HG02973 (cell line): ENCODE measurements around the gene RPL13A.
A peak's percentile ranks its signal among the peaks of the same experiment; 100 is the strongest.
"Not testable (repeated sequence)": the region's sequence is repeated elsewhere in the genome, so short reads cannot be mapped to it uniquely, and the experiment has no call there.

Experiments
- ATAC-seq: cut with Tn5 transposase; IDR thresholded peaks from one replicate; pipeline ENCODE4 v1.9.1; 2021; ENCODE audit warnings: moderate library complexity; ENCODE audit not compliant: unreplicated experiment

The RPL13A gene

DNA sequence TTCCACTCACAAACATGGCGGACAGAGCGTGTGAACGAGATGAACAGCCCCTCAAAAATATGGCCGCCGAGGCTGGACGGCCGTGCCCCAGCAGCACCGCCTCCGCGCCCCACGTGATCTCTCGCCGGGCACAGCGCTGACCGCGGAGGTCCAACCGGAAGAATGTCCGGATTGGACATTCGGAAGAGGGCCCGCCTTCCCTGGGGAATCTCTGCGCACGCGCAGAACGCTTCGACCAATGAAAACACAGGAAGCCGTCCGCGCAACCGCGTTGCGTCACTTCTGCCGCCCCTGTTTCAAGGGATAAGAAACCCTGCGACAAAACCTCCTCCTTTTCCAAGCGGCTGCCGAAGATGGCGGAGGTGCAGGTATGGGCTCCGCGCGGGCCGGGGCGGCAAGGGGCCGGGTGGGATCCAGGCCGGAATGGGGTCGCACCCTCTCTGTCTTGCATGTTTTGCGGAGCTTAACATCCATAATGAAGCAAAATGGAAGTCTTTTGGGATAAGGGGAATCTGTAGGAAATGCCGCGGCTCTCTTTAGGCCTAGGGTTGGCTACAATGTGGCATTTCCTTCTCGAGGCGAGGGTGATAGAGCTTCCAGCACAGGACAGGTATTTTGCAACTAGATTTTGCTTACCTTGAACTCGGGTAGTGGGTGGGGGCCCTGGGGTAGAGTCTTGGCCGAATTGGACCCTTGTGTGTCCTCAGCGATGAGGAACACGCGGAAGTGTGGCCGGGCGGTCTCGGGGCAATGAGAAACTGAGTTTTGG is at the start of gene RPL13A:
TSS of gene RPL13A (plus strand) at position 332 of the 769 bp plus-strand sequence. CDS start at position 354, 22 bp downstream.
- ATAC-seq = peak; percentile 79

DNA sequence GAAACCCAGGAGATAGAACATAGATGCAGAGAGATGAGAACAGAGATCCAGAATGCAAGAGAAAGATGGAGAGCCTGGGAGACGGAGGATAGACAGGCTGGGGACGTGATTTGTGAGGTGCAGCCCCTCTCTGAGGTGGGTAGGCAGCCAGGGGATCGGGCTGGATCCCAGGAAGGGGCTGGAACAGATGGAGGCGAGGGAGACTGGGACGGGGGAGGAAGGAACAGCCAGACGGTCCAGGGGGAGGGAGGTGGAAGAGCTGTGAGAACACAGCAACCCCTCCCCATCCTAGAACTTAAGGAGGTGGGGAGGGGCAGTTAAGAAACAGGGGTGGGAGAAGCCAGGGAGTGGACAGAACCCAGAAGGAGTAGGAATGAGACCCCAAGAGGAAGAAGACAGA is 49.1 kb upstream of the RPL13A start:
- ATAC-seq = no peak

DNA sequence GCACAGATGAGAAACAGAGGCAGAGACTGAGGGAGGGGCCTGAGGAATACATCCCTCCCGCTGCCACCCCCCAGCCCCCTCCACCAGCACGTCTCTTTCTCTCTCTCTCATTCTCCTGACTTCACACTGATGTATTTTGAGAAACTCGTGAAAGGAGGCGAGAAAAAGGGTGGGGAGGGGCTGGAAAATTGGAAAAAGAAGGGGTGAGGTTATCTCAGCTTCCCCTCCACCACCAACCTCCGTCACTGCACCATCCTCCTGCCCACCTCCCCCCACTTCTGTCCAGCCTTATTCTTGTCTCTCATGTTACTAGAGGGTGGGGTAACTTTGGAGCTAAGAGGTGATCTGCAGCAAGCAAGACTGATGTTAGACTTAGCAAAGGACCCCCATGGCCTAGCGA is 47.6 kb upstream of the RPL13A start:
- ATAC-seq = no peak

DNA sequence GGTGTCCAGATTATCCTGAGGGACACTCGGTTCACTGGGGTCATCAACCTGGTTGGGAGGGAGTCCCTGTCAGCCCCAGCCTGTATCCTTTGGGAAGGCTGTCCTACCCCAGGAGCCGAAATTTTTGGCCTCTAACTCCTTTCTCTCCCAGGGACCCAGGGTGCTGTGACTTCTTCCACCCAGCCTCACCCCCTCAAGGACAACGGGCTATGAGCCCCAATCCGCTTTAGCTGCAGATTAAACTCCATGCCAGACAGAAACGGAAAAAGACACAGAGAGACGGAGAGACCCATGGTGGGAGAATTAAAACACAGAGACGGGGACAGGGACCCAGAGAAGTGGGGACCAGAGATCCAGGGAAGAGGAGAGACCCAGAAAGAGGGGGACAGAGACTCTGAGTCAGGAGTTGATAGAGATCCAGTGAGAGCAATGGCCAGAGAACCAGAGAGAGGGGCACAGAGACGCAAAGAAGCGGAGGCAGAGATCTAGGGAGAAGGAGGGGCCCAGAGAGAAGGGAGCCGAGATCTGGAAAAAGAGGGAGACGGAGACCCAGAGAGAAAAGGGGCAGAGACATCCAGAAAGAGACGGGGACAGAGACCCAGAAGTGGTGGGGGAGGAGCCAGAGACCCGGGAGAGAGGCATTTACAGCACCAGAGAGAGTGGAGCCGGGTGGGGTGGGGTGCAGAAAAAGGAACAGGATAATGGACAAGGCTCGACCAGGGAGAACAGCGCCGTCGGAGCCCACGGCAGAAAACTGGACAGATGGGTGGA is 46.8 kb upstream of the RPL13A start:
- ATAC-seq = no peak

DNA sequence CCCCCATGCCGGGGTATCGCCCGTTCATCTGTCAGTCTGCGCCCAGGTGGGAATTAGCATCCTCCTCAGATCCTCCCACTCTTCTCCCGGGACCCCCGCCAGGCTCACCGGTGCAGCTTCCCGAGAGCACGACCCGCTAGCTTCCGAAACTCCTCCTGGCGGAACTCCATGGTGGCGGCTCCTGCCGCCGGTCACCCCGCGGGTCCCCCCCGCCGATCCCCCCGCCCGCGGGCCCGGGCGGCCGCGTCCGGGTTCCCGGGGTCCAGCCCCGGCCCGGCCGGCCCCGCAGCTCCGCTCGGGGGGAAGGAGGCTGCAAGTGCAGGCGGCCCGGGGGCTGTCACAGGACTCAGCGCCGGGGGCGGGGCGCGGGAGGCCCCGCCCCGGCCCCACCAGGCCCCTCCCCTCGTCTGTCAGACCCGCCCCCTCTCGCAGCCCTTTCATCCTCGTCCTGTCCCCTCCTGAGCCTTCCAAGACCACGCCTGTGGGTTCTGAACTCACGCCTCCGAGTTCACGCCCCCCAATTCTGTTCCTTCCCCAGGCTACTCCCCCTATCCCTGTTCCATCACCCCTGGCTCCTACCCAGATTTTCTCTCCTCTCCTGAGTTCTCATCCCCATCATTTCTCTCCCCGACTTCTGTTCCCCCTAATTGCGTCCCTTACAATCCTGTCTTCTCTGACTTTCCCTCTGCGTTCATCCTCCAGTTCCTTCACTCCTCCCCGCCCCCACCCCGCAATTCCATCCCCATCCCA is 46.0 kb upstream of the RPL13A start, which contains the start of gene SLC17A7:
TSS of gene SLC17A7 (minus strand) at position 318 of the 750 bp plus-strand sequence. CDS start at position 170, 148 bp downstream.
- no peak for ATAC-seq

DNA sequence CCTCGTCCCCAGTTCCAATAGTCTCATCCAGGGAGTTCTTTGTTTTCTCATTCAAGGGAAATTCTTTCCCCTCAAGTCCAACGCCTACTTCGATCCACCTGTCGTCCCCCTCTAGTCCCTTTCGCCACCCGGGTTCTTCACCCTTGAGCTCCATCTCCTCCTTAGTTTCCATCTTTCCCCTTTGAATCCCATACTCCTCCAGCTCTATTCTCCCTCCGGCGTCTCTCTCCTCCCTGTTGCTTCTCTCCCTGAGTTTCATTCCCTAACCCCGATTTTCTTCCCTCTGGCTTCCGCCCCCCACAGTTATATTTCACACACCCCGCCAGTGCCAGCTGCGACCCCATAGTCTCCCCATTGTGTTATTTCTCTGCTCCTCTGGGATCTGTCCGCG is 45.5 kb upstream of the RPL13A start:
- no peak for ATAC-seq

DNA sequence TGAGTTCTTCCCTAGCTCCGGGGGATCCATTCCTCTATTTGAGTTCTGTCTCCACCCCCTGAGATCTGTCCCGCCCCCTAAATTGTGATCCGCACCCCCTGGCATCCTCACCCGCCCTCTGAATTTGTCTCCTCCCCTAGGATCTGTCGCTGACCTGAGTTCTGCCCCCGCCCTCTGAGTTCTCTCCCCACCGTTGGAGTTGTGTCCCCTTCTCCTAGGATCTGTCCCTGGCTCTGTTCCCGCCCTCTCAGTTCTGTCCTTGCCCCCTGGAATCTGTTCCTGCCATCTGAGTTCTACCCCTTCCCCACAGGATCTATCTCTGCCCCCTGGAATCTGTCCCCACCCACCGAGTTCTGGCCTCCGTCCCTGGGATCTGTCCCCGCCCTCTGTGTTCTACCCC is 45.1 kb upstream of the RPL13A start:
- ATAC-seq = no peak

DNA sequence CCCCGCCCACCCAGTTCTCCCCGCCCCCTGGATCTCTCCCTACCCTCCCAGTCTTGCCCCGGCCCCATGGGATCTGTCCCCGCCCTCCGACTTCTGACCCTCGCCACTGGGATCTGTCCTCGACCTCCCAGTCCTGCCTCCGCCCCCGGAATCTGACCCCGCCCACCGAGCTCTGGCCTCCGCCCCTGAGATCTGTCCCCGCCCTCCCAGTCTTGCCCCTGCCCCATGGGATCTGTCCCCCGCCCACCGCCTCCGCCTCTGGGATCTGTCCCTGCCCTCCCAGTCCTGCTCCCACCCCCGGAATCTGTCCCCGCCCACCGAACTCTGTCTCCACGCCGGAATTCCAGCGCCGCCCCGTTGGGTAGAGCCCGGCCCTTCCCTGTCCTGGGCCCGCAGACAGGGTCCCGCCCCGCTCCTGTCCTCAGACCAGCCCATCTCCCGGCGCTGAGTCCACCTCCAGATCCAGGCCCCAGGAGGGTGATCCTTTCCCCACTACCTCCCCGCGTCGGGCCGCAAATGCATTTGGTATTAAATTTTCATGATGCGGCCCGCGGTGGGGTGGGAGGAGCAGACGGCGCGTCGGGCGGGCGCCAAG is 44.5 kb upstream of the RPL13A start:
- peak; percentile 3 for ATAC-seq

DNA sequence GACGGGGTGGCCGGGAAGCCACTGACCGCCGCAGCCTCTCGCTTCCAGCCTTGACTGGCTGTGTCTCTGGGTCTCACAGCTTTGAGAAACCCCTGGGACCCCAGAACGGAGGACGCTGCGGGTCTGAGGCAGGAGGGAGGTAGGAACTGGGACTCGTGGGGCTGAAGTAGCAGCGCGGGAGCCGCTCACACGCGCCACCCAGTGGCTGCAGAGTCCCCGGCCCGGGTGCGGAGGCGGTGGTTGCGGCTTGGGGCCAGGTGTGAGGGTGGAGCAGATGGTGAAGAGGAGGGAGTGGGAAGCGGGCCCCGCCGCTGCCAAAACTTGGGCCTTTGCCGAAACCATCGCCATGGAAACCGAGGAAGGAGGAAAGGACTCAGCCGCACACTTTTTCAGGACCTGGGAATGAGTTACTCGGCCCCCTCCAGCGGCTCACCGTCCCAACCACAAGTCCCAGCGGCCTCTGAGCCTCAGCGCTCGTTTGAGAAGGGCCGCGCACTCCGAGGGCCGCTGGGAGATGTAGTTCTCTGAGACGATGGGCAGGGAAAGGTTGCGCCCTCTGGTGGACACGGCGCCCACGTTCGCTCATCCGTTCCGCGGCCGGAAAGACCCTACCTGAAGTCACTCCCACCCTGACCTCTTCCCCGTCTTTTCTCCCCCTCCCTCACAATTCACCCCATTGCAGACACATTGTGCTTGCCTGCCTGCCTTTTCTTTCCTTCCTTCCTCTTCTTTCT is 43.9 kb upstream of the RPL13A start:
- peak; percentile 69 for ATAC-seq

DNA sequence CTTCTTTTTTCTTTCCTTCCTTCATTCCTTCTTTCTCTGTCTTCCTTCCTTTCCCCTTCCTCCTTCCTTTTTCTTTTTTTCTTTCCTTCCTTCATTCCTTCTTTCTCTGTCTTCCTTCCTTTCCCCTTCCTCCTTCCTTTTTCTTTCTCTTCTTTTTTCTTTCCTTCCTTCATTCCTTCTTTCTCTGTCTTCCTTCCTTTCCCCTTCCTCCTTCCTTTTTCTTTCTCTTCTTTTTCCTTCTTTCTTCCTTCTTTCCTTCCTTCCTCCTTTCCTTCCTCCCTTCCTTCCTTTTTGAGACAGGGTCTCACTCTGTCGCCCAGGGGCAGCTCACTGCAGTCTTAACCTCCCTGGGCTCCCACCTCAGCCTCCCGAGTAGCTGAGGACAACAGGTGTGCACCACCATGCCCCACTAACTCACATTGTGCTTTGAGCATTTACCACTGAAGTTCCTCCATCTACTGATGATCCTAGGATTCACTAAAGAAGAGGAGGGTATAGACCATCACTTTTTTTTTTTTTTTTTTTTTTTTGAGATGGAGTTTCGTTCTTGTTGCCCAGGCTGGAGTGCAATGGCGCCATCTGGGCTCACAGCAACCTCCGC is 43.2 kb upstream of the RPL13A start:
- ATAC-seq = not testable (repeated sequence)

DNA sequence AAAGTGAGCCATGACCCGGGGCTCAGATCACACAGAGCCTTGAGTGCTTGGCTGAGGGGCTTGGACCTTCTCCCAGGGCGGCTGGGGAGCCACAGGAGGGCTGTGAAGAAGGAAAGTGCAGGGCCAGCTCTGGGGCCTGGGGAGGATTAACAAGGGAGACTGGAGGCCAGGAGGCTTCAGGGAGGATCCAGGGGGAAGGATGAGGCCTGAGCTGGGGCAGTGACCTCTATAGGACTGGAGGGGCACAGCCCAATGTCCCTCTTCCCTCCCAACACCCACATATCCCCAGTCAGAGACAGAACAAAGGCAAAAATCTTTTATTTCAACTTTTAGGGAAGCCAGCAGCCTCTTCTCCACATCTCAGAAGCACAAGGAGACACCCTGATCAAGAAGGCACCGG is 41.4 kb upstream of the RPL13A start:
- no peak for ATAC-seq

DNA sequence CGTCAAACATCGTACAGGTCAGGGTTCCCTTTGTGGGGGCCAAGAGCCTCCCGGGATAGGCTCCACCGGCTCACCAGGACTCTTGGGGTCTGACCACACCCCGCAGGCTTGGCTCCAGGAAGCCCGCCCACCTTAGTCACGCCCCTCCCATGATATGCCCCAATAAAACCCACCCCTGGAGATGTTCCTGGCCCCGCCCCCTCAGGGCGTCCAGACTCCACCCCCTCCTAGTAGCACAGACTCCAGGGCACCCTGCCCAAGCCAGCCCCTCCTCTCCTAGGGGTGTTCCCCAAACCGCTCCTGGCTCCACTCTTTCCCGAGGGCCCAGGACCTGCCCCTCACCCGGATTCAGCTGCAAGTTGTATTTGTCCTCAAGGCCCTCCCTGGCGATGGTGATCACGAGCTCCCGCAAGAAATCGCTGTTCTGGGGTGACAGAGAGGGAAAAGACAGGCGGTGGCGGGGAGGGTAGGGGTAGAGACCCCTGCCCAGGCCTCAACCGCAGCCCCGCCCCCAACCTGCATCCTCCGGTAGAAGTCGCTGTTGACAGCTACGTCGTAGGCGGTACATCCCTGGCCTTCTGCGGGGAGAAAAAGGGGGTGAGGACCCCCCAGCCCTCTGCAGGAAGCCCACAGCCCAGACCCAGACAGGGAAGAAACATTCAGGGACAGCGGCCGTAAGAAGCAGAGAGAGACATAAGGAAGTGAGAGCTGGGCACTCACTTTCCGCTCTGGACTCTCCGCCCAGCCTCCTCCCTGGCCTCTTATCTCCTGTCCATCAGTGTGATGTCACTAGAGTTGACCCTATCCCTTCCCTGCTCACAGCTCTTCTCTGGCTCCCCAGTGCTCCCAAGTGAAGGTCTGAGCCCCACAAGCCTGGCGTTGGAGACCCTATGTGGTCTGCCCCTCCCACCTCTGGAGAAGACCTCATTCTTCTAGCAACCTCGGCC is 39.6 kb upstream of the RPL13A start:
- ATAC-seq = no peak

DNA sequence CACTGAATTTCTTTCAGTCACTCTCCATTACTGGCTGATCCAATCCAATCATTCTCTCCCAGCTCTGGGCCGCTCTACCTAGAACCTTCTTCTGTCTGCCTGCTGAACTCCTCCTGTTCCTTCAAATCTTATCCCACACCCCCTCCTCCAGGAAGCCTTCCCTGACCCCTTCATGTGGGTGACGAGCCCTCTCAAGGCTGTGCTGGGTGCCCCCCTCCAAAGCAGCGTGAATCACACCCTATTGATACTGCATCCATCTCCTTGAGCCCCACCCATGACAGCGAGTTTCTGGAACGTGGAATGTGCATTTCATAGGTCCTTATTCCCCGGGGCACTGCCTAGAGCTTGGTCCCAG is 39.0 kb upstream of the RPL13A start:
- ATAC-seq = no peak

DNA sequence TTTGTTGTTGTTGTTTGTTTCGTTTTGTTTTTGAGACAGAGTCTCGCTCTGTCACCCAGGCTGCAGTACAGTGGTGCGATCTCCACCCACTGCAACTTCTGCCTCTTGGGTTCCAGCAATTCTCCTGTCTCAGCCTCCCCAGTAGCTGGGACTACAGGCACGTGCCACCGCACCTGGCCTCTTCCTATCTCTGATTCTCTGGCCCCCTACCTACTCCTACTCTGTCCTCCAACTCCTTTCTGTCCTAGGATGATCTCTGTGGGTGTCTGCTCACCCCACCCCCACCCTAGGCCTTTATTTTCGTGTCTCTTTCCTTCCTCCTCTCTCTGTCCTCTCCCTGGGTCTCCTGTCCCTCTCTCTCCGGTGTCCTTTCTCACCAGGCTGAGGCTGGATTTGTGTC is 37.0 kb upstream of the RPL13A start:
- ATAC-seq = no peak

DNA sequence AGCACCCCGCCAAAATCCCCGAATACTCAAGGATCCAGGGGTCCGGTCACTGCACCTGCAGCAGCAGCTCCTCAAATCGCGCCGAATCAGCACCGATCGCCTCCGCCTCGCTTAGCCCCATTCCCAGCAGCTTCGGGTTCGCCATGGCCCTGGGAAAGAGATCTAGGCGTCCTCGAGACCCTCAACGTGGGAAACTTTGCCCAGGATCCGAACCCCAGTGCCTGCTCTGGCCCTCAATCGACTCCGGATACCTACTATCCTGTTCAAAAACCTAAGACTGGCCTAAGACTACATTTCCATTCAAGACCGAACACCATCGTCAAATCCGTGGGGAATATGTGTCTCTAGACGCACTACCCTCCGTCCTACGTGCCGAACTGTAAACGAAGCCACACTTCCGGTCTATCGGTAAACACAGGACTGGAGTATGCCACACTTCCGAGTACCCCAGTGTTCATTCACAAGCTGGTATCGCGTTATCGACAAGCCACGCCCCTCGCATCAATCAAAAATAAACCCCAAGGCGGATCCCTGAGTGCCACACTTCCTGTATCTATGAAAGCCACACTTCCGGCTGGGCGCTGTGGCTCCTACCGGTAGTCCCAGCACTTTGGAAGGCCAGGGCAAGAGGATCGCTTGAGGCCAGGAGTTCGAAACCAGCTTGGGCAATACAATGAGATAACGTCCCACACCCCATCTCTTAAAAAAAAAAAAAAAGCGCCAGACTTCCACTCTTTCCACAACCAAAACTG is 35.8 kb upstream of the RPL13A start, which contains the start of gene PIH1D1:
TSS of gene PIH1D1 (minus strand) at position 385 of the 752 bp plus-strand sequence. CDS start at position 145, 240 bp downstream.
- peak; percentile 45 for ATAC-seq

DNA sequence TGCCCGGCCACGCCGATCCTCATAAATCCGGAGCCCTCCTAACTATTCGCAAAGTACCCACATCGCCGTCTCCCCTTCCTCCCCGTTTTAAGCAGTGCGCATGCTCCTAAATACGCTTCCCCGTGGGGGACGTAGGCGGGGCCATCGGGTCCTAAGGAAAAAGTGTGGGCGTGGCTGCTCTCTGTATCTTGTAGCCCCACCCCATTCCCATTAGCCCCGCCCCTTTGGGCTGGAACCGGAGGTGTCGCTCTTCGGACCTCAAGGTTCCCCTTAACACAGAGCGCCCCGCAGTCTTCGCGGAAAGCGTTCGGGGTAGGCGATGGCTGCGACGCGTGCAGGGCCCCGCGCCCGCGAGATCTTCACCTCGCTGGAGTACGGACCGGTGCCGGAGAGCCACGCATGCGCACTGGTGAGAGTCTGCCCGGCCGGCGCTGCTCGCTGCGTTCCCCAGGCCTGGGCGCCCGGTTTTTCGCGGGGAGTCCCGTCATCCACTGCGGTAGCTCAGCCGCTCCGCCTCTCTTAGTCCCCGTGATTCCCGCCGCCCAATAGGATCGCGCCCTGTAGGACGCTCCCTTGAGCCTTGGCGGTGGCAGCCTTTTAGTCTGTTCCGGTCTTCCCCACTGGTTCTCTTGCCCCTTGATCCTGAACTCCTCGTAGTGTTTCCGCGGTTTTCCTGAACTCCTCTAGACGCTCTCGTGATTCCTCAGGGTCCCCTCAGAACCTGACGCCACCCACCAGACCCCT is 34.2 kb upstream of the RPL13A start, which contains the start of gene ALDH16A1:
TSS of gene ALDH16A1 (plus strand) at position 213 of the 744 bp plus-strand sequence. CDS start at position 320, 107 bp downstream.
- ATAC-seq = peak; percentile 83

DNA sequence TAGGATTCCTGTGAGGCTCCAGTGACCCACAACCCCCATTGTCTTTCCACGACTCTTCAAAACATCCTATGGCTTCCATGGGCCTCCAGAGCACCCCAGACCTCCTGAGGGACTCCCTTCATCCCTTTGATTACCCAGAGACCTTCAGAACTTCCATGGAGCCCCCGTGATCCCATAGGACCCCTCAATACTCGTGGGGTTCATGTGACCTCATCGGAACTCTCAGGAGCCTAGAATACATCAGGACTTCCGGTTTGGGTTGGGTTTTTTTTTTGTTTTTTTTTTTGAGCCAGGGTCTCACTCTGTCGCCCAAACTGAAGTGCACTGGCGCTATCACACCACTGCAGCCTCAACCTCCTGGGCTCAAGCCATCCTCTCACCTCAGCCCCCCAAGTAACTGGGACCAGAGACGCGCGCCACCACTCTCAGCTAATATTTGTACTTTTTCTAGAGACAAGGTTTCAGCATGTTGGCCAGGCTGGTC is 33.6 kb upstream of the RPL13A start:
- ATAC-seq = no peak
